Activated naive CD4-positive, alpha-beta T cell treated with anti-CD3 and anti-CD28 coated beads, Interleukin-2, amount 10 ng/mL, durations not matched to agents 7 days and 5 days (primary cell): ENCODE data around the gene TRIP11.

Experiments
- CTCF ChIA-PET: fragments of 350-600 bp; sonication (Branson Sonifier 250); formaldehyde crosslinking; loops from one replicate; lab custom pipeline; 2021; ENCODE audit warnings: antibody characterized with exemption; lab: Charles Lee
- DNase-seq: peaks from one replicate; pipeline ENCODE4 v3.0.0-alpha.2; 2020
- H3K27ac Mint-ChIP-seq: one replicate; pipeline ENCODE4 v1.8.0; 2021; ENCODE audit warnings: mild to moderate bottlenecking, moderate library complexity, mixed read lengths
- H3K27me3 Mint-ChIP-seq: one replicate; pipeline ENCODE4 v1.8.0; 2021; ENCODE audit warnings: mild to moderate bottlenecking, mixed read lengths
- H3K36me3 Mint-ChIP-seq: one replicate; pipeline ENCODE4 v1.8.0; 2021; ENCODE audit warnings: mixed read lengths
- H3K4me1 Mint-ChIP-seq: one replicate; pipeline ENCODE4 v1.8.0; 2021; ENCODE audit warnings: mixed read lengths
- H3K4me3 Mint-ChIP-seq: one replicate; pipeline ENCODE4 v1.8.0; 2021; ENCODE audit warnings: mild to moderate bottlenecking, moderate library complexity, mixed read lengths
- H3K9me3 Mint-ChIP-seq: one replicate; pipeline ENCODE4 v1.8.0; 2021; ENCODE audit warnings: mixed read lengths

The TRIP11 gene

DNA sequence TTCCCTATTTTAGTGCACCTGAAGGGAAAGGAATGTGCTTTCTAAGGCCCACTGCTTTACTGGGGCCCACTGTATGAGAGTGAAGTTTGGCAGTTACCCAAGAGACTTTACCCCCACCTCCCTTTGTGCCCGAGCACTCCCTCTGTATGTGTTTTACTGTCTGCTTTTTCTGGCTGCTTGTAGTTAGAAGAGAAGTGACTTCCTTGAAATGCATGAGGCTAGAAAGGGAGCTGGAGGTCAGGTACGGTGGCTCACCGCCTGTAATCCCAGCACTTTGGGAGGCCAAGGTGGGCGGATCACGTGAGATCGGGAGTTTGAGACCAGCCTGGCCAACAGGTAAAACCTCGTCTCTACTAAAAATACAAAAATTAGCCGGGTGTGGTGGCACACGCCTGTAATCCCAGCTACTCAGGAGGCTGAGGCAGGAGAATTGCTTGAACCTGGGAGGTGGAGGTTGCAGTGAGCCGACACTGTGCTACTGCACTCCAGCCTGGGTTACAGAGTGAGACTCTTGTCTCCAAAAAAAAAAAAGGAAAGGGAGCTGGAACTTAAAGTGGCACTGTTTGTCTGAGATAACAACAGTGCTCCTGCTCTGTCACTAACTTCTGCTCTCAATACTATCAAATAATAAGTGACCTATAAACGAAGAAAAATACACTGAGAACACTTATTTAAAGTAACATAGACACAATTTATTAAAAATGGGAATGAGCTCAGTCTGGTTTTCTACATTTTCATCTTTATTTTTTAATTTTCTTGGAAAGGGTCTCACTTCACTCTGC is 5.8 kb downstream of the TRIP11 start:
- no peak overlapping the region for H3K4me3 Mint-ChIP-seq
- H3K27me3 Mint-ChIP-seq, result no peaks in the 10 kb centered on the region
- DNase-seq, result no peak
- H3K27ac Mint-ChIP-seq, result no peak overlapping the region
- CTCF ChIA-PET, result interaction anchor here (0.6 kb wide), 1 partner anchor 57 kb away, joined by 3 read pairs; no protein-coding TSS in a partner anchor
- peaks cover 28% of the 10 kb centered on the region for H3K36me3 Mint-ChIP-seq
- H3K4me1 Mint-ChIP-seq, result peaks cover 34% of the 10 kb centered on the region
- no peaks in the 10 kb centered on the region for H3K9me3 Mint-ChIP-seq

- no peak overlapping the region for H3K4me3 Mint-ChIP-seq
- no peak for DNase-seq
Measured at GRCh38 chr14:92033433-92033832, 6.4 kb downstream of the TRIP11 start.

GRCh38 chr14:92026548-92027190 is 13.2 kb downstream of the TRIP11 start:
- peaks cover 7% of the 10 kb centered on the region for H3K4me1 Mint-ChIP-seq
- H3K36me3 Mint-ChIP-seq, result peaks cover 28% of the 10 kb centered on the region
- CTCF ChIA-PET, result no interaction called here
- no peaks in the 10 kb centered on the region for H3K27me3 Mint-ChIP-seq
- DNase-seq, result no peak
- H3K27ac Mint-ChIP-seq, result no peak overlapping the region
- H3K9me3 Mint-ChIP-seq, result no peaks in the 10 kb centered on the region
- H3K4me3 Mint-ChIP-seq, result no peak overlapping the region

More at GRCh38 chr14:92033433-92033832, 6.4 kb downstream of the TRIP11 start:
- Mint-ChIP-seq H3K27ac (no peak overlapping the region), H3K27me3 (no peaks in the 10 kb centered on the region), H3K36me3 (peaks cover 30% of the 10 kb centered on the region), H3K4me1 (peaks cover 27% of the 10 kb centered on the region), H3K9me3 (no peaks in the 10 kb centered on the region)
- CTCF ChIA-PET, result no interaction called here

DNA sequence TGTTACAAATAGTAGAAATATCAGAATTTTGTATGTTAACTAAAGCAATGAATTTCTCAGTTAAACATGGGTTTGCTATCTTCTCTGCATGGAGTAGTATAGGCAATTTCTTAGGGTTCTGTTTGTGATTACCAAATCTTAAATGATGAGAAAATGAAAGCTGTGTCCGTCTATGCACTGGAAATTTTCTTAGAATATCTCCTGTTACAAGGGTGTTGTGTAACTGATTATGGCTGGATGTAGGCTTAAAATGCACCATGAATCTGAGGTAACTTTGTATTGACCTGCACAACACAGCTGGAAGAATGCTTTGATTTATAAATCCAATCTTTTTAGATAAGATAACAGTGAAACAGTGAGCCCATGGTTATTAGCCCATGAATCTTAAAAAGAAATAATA is 17.8 kb downstream of the TRIP11 start:
- H3K27ac Mint-ChIP-seq, result no peak overlapping the region
- peaks cover 24% of the 10 kb centered on the region for H3K36me3 Mint-ChIP-seq
- peaks cover 7% of the 10 kb centered on the region for H3K4me1 Mint-ChIP-seq
- H3K9me3 Mint-ChIP-seq, result no peaks in the 10 kb centered on the region
- CTCF ChIA-PET, result interaction anchor here (2.1 kb wide), 1 partner anchor 25 kb away, joined by 5 read pairs; no protein-coding TSS in a partner anchor
- H3K27me3 Mint-ChIP-seq, result no peaks in the 10 kb centered on the region
- DNase-seq, result no peak
- no peak overlapping the region for H3K4me3 Mint-ChIP-seq

- no peak overlapping the region for H3K27ac Mint-ChIP-seq
- H3K4me1 Mint-ChIP-seq, result peaks cover 3% of the 10 kb centered on the region
- peaks cover 23% of the 10 kb centered on the region for H3K36me3 Mint-ChIP-seq
- no peaks in the 10 kb centered on the region for H3K27me3 Mint-ChIP-seq
- no peak for DNase-seq
- CTCF ChIA-PET, result interaction anchor here (2.1 kb wide), 1 partner anchor 25 kb away, joined by 5 read pairs; no protein-coding TSS in a partner anchor
- no peaks in the 10 kb centered on the region for H3K9me3 Mint-ChIP-seq
- no peak overlapping the region for H3K4me3 Mint-ChIP-seq
Measured at GRCh38 chr14:92021523-92021922, 18.3 kb downstream of the TRIP11 start.

- Mint-ChIP-seq H3K9me3 (no peaks in the 10 kb centered on the region), H3K27ac (no peak overlapping the region)
- CTCF ChIA-PET, result no interaction called here
Measured at GRCh38 chr14:92014040-92014439, 25.8 kb downstream of the TRIP11 start.

GRCh38 chr14:92012121-92012748 is 27.6 kb downstream of the TRIP11 start:
- Mint-ChIP-seq H3K9me3 (no peaks in the 10 kb centered on the region), H3K36me3 (peaks cover 53% of the 10 kb centered on the region), H3K27ac (no peak overlapping the region), H3K27me3 (no peaks in the 10 kb centered on the region), H3K4me3 (no peak overlapping the region), H3K4me1 (peaks cover 9% of the 10 kb centered on the region)
- no peak for DNase-seq
- CTCF ChIA-PET, result interaction anchor here (1.1 to 2.2 kb wide), 2 partner anchors 11 to 15 kb away, joined by 4 to 12 read pairs; no protein-coding TSS in a partner anchor

More at GRCh38 chr14:92014040-92014439, 25.8 kb downstream of the TRIP11 start:
- Mint-ChIP-seq H3K4me3 (no peak overlapping the region), H3K4me1 (peaks cover 9% of the 10 kb centered on the region), H3K27me3 (no peaks in the 10 kb centered on the region), H3K36me3 (peaks cover 43% of the 10 kb centered on the region)
- DNase-seq, result no peak

GRCh38 chr14:92010644-92011043 is 29.2 kb downstream of the TRIP11 start:
- DNase-seq, result no peak
- no peak overlapping the region for H3K27ac Mint-ChIP-seq
- H3K4me1 Mint-ChIP-seq, result peaks cover 13% of the 10 kb centered on the region
- no peak overlapping the region for H3K4me3 Mint-ChIP-seq
- H3K36me3 Mint-ChIP-seq, result peaks cover 52% of the 10 kb centered on the region
- CTCF ChIA-PET, result no interaction called here
- H3K27me3 Mint-ChIP-seq, result no peaks in the 10 kb centered on the region
- no peaks in the 10 kb centered on the region for H3K9me3 Mint-ChIP-seq

DNA sequence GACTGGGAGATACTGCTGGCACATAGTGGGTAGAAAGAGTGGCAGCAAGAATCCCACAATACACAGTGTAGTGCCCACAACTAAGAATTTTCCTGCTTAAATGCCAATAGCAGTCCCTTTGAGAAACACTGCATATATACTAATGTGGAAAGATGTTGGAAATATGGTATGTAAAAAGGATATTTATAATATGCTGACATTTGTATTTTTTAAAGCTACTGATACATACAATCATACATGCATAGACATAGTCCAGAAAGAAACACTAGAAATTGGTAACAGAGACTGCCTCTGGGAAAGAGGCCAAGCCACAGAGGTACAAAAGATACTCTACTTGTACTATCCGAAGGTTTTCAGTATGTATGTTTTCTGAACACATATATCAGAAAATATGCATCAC is 30.3 kb downstream of the TRIP11 start:
- CTCF ChIA-PET, result interaction anchor here (1.4 kb wide), 1 partner anchor 13 kb away, joined by 4 read pairs; no protein-coding TSS in a partner anchor
- Mint-ChIP-seq H3K4me1 (peaks cover 24% of the 10 kb centered on the region), H3K9me3 (no peaks in the 10 kb centered on the region), H3K27me3 (no peaks in the 10 kb centered on the region), H3K4me3 (no peak overlapping the region), H3K36me3 (peaks cover 59% of the 10 kb centered on the region), H3K27ac (no peak overlapping the region)
- no peak for DNase-seq

- Mint-ChIP-seq H3K4me3 (no peak overlapping the region), H3K27ac (no peak overlapping the region), H3K27me3 (no peaks in the 10 kb centered on the region), H3K4me1 (peaks cover 28% of the 10 kb centered on the region), H3K36me3 (peaks cover 53% of the 10 kb centered on the region), H3K9me3 (no peaks in the 10 kb centered on the region)
- DNase-seq, result no peak
- CTCF ChIA-PET, result interaction anchor here (0.9 to 2.5 kb wide), 3 partner anchors 8 to 102 kb away, joined by 3 to 7 read pairs (median 4); partner anchors contain the start of gene ATXN3
Measured at GRCh38 chr14:92005019-92005418, 34.8 kb downstream of the TRIP11 start.

DNA sequence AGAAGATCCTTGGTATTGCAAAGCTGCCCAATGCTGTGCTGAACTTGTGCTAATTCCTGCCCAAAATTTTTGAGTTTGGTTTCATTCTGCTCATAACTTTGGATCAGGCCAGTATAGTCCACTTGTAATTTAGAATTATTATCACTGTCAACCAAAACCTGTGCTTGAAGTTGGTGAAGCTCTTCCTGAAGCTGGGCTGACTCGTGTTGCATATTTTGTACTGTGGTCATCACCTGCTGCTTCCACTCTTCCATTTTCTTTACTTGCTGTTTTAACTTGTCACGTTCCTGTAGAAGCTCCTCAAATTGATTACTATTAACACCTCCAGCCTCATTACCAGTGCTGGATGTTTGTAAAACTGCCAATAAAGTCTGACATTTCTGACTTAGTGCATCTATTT is 35.8 kb downstream of the TRIP11 start:
- Mint-ChIP-seq H3K4me1 (peaks cover 37% of the 10 kb centered on the region), H3K27me3 (no peaks in the 10 kb centered on the region), H3K27ac (no peak overlapping the region), H3K4me3 (no peak overlapping the region), H3K36me3 (peaks cover 53% of the 10 kb centered on the region), H3K9me3 (no peaks in the 10 kb centered on the region)
- DNase-seq, result no peak
- CTCF ChIA-PET, result interaction anchor here (0.8 to 2.5 kb wide), 4 partner anchors 7 to 102 kb away, joined by 3 to 7 read pairs (median 3); partner anchors contain the start of gene ATXN3

- Mint-ChIP-seq H3K4me3 (no peak overlapping the region), H3K9me3 (no peaks in the 10 kb centered on the region), H3K4me1 (peaks cover 44% of the 10 kb centered on the region), H3K36me3 (peaks cover 39% of the 10 kb centered on the region), H3K27ac (peak overlapping the region; percentile 47), H3K27me3 (no peaks in the 10 kb centered on the region)
- no peak for DNase-seq
- CTCF ChIA-PET, result no interaction called here
Measured at GRCh38 chr14:91998667-91999570, 40.9 kb downstream of the TRIP11 start.

DNA sequence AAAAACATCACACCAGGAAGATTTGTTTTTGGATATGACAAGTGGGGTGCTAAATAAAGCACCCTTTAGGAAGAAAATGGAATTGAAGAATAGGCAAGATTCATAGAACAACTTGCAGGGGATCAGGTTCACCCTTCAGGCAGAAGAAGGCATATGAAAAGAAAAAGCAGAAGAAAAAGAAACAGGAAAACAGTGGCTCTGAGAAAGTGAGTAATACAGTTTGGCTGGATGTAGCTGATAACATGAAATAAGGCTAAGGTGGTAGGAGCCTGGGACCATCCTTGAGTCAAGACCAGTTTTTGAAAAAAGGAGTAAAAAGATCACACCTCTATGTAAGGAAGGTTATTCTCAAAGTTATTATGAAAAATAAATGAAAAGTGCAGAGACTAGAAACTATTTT is 42.4 kb downstream of the TRIP11 start:
- H3K27me3 Mint-ChIP-seq, result no peaks in the 10 kb centered on the region
- peaks cover 37% of the 10 kb centered on the region for H3K36me3 Mint-ChIP-seq
- DNase-seq, result no peak
- H3K27ac Mint-ChIP-seq, result peak overlapping the region; percentile 46
- H3K4me3 Mint-ChIP-seq, result no peak overlapping the region
- H3K9me3 Mint-ChIP-seq, result no peaks in the 10 kb centered on the region
- CTCF ChIA-PET, result interaction anchor here (0.8 to 2.1 kb wide), 20 partner anchors 8 to 349 kb away, joined by 3 to 18 read pairs (median 4); partner anchors contain the start of gene ATXN3
- H3K4me1 Mint-ChIP-seq, result peaks cover 36% of the 10 kb centered on the region
